CD14-positive monocyte (primary cell): ENCODE results near the gene FNDC3B. TPM values are rescaled to one million over a fixed set of nuclear protein-coding genes. Genes with fewer than 3 reads are reported as not detected.

Experiments used
- DNase-seq, 3 donors: peaks; one replicate each; pipeline ENCODE4 v3.0.0-alpha.2; 2011 to 2022
- H2AFZ ChIP-seq: 2 replicates; pipeline ENCODE4 v1.6.0; 2012; ENCODE audit warnings: mild to moderate bottlenecking, low read depth, low read length, inconsistent platforms; ENCODE audit not compliant: insufficient read depth, poor library complexity, severe bottlenecking
- H3K27ac ChIP-seq, 2 donors: 1 replicate in 1 of 2; 2 replicates in 1 of 2; pipeline ENCODE4 v1.5.1; 2012 to 2013; ENCODE audit warnings: low read length in 2 of 2, control low read depth in 1 of 2, inconsistent platforms in 1 of 2, low read depth in 1 of 2, mild to moderate bottlenecking in 1 of 2
- H3K27me3 ChIP-seq, 2 donors: one replicate each; pipeline versions ENCODE4 v1.6.0 to v1.6.1; 2011 to 2013; ENCODE audit warnings: low read length in 2 of 2; ENCODE audit not compliant: control insufficient read depth in 2 of 2, insufficient read depth in 2 of 2
- H3K36me3 ChIP-seq, 2 donors: replicated peaks in 1 of 2; 1 replicate in 1 of 2; 2 replicates in 1 of 2; pipeline versions ENCODE4 v1.5.1 to v1.6.1; 2012 to 2013; ENCODE audit warnings: low read length in 2 of 2, control low read depth in 1 of 2, inconsistent platforms in 1 of 2, mild to moderate bottlenecking in 1 of 2; ENCODE audit not compliant: insufficient read depth in 2 of 2, control insufficient read depth in 1 of 2
- H3K4me1 ChIP-seq, 2 donors: 1 replicate in 1 of 2; 2 replicates in 1 of 2; pipeline versions ENCODE4 v1.5.1 to v1.6.1; 2012 to 2013; ENCODE audit warnings: low read length in 2 of 2, control low read depth in 1 of 2, inconsistent platforms in 1 of 2, mild to moderate bottlenecking in 1 of 2, moderate library complexity in 1 of 2; ENCODE audit not compliant: insufficient read depth in 2 of 2, control insufficient read depth in 1 of 2
- H3K4me2 ChIP-seq: replicated peaks from 2 replicates; pipeline ENCODE3; 2012; ENCODE audit warnings: low read length, moderate library complexity, mild to moderate bottlenecking; ENCODE audit not compliant: poor library complexity, severe bottlenecking; ENCODE audit errors: extremely low read depth
- H3K4me3 ChIP-seq, 3 experiments: fragments of 200-600 bp in 1 of 3; sonication (generic) in 1 of 3; replicated peaks in 1 of 3; 1 replicate in 2 of 3; 2 replicates in 1 of 3; pipeline ENCODE4 v1.5.1; 2011 to 2013; ENCODE audit warnings: low read length in 3 of 3, mild to moderate bottlenecking in 3 of 3, control low read depth in 2 of 3, low read depth in 2 of 3, inconsistent platforms in 1 of 3, moderate library complexity in 1 of 3
- H3K79me2 ChIP-seq: 2 replicates; pipeline ENCODE4 v1.6.0; 2012; ENCODE audit warnings: mild to moderate bottlenecking, control low read depth, inconsistent platforms, low read length, moderate library complexity; ENCODE audit not compliant: insufficient read depth
- H3K9ac ChIP-seq: 2 replicates; pipeline ENCODE4 v1.6.0; 2017; ENCODE audit warnings: low read length, mild to moderate bottlenecking; ENCODE audit not compliant: insufficient read depth, poor library complexity, severe bottlenecking
- H3K9me3 ChIP-seq, 2 donors: replicated peaks in 1 of 2; 1 replicate in 1 of 2; 2 replicates in 1 of 2; pipeline versions ENCODE4 v1.5.1 to v1.6.1; 2012 to 2013; ENCODE audit warnings: low read length in 2 of 2, control low read depth in 1 of 2; ENCODE audit not compliant: control insufficient read depth in 1 of 2, insufficient read depth in 1 of 2
- H4K20me1 ChIP-seq: 2 replicates; pipeline ENCODE4 v1.6.0; 2012; ENCODE audit warnings: mild to moderate bottlenecking, low read length, control low read depth, moderate library complexity; ENCODE audit not compliant: insufficient read depth
- H3K27ac Mint-ChIP-seq, 7 donors: one replicate each; pipeline ENCODE4 v1.8.0; 2020; ENCODE audit warnings: mild to moderate bottlenecking in 7 of 7, mixed read lengths in 7 of 7, moderate library complexity in 6 of 7, inconsistent platforms in 2 of 7
- H3K27me3 Mint-ChIP-seq, 3 donors: one replicate each; pipeline ENCODE4 v1.8.0; 2021 to 2022; ENCODE audit warnings: low read depth in 3 of 3, mild to moderate bottlenecking in 3 of 3, mixed read lengths in 3 of 3, moderate library complexity in 3 of 3, inconsistent platforms in 1 of 3
- H3K36me3 Mint-ChIP-seq, 2 donors: one replicate each; pipeline ENCODE4 v1.8.0; 2020; ENCODE audit warnings: mixed read lengths in 2 of 2, inconsistent platforms in 1 of 2, mild to moderate bottlenecking in 1 of 2
- H3K4me1 Mint-ChIP-seq: one replicate; pipeline ENCODE4 v1.8.0; 2020; ENCODE audit warnings: mild to moderate bottlenecking, mixed read lengths
- H3K4me3 Mint-ChIP-seq, 2 donors: one replicate each; pipeline ENCODE4 v1.8.0; 2020; ENCODE audit warnings: mild to moderate bottlenecking in 2 of 2, mixed read lengths in 2 of 2, moderate library complexity in 1 of 2
- H3K9me3 Mint-ChIP-seq, 7 donors: one replicate each; pipeline ENCODE4 v1.8.0; 2020 to 2022; ENCODE audit warnings: mixed read lengths in 7 of 7, mild to moderate bottlenecking in 6 of 7, moderate library complexity in 6 of 7, inconsistent platforms in 2 of 7
- WGBS: methylation state at CpG from one replicate; pipeline ENCODE4 v1.1.5; 2013; ENCODE audit warnings: missing lambda C conversion rate; ENCODE audit not compliant: insufficient coverage; 5-methylcytosine and 5-hydroxymethylcytosine counted together
- intact Hi-C, 2 donors: fragments of 100-400 bp; cut with micrococcal nuclease; formaldehyde crosslinking; loops; one replicate each; pipeline versions ENCODE4 v1.15.0 to v1.15.1; 2023
- polyA plus RNA-seq, 3 donors: library from polyadenylated mRNA; depleted of rRNA in 1 of 3; unstranded in 2 of 3; stranded (reverse) in 1 of 3; fragments of 300-500 nt in 2 of 3; fragments of >200 nt in 1 of 3; fragmentation: Illumina TruSeq in 2 of 3; gene quantifications; 1 replicate in 2 of 3; 2 replicates in 1 of 3; pipeline ENCODE4 v1.2.3, GENCODE V29; 2012 to 2021
- TF ChIP-seq, protein P1 (sequence below): fragments of 200-600 bp; IDR thresholded peaks from one replicate; pipeline ENCODE4 v1.8.0; 2022; ENCODE audit warnings: antibody characterized with exemption, mild to moderate bottlenecking

Gene FNDC3B
- polyA plus RNA-seq, 3 donors = 19.6 to 36.1 (median 25.7) TPM

DNA sequence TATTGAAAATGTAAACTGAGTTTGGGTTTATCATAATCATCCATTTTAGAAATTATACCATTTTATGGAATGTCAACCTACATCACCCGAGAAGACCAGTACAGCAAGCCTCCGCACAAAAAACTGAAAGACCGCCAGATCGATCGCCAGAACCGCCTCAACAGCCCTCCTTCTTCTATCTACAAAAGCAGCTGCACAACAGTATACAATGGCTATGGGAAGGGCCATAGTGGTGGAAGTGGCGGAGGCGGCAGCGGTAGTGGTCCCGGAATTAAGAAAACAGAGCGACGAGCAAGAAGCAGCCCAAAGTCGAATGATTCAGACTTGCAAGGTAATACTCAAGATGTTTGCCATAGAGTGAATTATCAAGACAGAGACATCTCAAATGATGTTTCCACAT, 211.8 kb downstream of the FNDC3B start:
- Mint-ChIP-seq H3K4me3 (no peak overlapping the region), H3K36me3 (peaks cover 53 to 74% of the 10 kb centered on the region in 2 donors), H3K27ac (peak overlapping the region in 1 of 7 donors; percentile 8), H3K4me1 (peaks cover 5% of the 10 kb centered on the region), H3K27me3 (no peaks in the 10 kb centered on the region), H3K9me3 (peaks cover 0 to 2% (median 0%) of the 10 kb centered on the region in 7 donors)
- H2AFZ ChIP-seq = no peak overlapping the region
- intact Hi-C loops = no loop called here
- H3K79me2 ChIP-seq = peaks cover 74% of the 10 kb centered on the region
- no peaks in the 10 kb centered on the region for H3K4me1 ChIP-seq
- no peaks in the 10 kb centered on the region for H3K9me3 ChIP-seq
- H3K27me3 ChIP-seq = no peaks in the 10 kb centered on the region
- H3K4me3 ChIP-seq = no peak overlapping the region
- no peak for DNase-seq
- peaks cover 49 to 93% of the 10 kb centered on the region in 2 donors for H3K36me3 ChIP-seq
- H3K27ac ChIP-seq = no peak overlapping the region
- 100% methylated on average over 6 of the region's 13 CpGs for WGBS
- peaks cover 43% of the 10 kb centered on the region for H4K20me1 ChIP-seq
- no peak overlapping the region for H3K4me2 ChIP-seq
- no peak overlapping the region for H3K9ac ChIP-seq
- TF ChIP-seq, protein P1, sequence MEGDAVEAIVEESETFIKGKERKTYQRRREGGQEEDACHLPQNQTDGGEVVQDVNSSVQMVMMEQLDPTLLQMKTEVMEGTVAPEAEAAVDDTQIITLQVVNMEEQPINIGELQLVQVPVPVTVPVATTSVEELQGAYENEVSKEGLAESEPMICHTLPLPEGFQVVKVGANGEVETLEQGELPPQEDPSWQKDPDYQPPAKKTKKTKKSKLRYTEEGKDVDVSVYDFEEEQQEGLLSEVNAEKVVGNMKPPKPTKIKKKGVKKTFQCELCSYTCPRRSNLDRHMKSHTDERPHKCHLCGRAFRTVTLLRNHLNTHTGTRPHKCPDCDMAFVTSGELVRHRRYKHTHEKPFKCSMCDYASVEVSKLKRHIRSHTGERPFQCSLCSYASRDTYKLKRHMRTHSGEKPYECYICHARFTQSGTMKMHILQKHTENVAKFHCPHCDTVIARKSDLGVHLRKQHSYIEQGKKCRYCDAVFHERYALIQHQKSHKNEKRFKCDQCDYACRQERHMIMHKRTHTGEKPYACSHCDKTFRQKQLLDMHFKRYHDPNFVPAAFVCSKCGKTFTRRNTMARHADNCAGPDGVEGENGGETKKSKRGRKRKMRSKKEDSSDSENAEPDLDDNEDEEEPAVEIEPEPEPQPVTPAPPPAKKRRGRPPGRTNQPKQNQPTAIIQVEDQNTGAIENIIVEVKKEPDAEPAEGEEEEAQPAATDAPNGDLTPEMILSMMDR = no peak

DNA sequence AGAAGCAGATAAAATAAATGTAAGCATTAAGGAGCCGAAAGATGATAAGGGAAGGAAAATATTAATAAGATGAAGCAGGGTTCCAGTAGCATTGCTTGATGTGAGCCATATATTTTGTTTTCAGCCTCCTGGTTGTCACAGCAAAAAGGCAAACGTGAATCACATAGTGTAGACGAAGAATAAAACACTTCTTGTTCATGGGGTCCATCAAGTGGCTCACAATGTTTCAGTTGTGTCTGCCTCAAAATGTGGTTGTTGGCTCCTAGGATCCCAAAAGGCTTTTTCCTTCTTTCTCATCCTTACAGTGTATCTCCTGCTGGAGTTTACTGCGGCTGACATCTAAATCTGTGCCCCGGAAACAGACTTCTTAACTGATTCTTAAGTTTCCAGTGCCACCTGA, 213.8 kb downstream of the FNDC3B start:
- 90% methylated on average over 2 of the region's 5 CpGs for WGBS
- intact Hi-C loops = no loop called here
- no peak for DNase-seq
- Mint-ChIP-seq H3K4me3 (no peak overlapping the region), H3K27ac (peak overlapping the region in 2 of 7 donors; percentile 13 to 21), H3K4me1 (peaks cover 7% of the 10 kb centered on the region), H3K27me3 (no peaks in the 10 kb centered on the region), H3K36me3 (peaks cover 57 to 74% of the 10 kb centered on the region in 2 donors), H3K9me3 (no peaks in the 10 kb centered on the region)
- Histone ChIP-seq H3K36me3 (peaks cover 47 to 95% of the 10 kb centered on the region in 2 donors), H4K20me1 (peaks cover 26% of the 10 kb centered on the region), H3K79me2 (peaks cover 70% of the 10 kb centered on the region), H3K9me3 (no peaks in the 10 kb centered on the region), H2AFZ (no peak overlapping the region), H3K4me2 (no peak overlapping the region), H3K4me3 (no peak overlapping the region), H3K4me1 (no peaks in the 10 kb centered on the region), H3K27me3 (no peaks in the 10 kb centered on the region), H3K27ac (no peak overlapping the region), H3K9ac (no peak overlapping the region)
- TF ChIP-seq, protein P1 = no peak
